Measurements from ENCODE around the gene EGLN2. TPM values are rescaled to one million over a fixed set of nuclear protein-coding genes. Genes with fewer than 3 reads are reported as not detected.

Gene EGLN2
- total and polyA plus RNA-seq, 10 of the 15 experiments (the other 5 are each of a cell fraction or from before 2014, with no cell fraction given), result 8.6 to 93.0 (median 66.8) TPM

DNA sequence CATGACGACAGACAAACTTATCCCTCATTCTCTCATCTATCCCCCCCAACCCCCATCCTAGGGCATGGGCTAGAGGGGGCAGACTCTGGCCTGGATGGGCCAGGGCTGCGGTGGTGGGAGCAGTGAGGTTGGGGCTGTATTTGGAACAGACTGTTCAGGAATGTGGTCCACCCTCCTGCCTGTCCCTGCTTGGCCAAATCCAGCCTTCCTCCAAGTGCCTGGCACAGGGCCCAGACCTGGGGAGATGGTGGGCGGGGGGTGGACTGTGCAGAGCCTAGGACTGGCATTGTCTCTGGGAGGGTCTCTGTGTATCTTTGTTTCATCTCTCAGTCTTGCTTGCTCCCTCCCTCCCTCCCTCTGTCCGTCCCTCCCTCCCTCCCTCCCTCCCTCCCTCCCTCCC is 14.2 kb downstream of the EGLN2 start:
- RAD21 ChIA-PET (ENCODE audit: unreplicated experiment), result interaction anchor here (1.6 kb wide), 1 partner anchor 150 kb away, joined by 8 read pairs; no protein-coding TSS in a partner anchor
- SMC1A ChIA-PET (ENCODE audit: uncharacterized antibody, unreplicated experiment), result interaction anchor here (1.2 kb wide), 1 partner anchor 63 kb away, joined by 3 read pairs; the partner anchor contains the start of gene ACTMAP
- in situ Hi-C loops (cut with MboI), result loop anchor here (5.0 kb wide), 1 partner anchor 319 kb away; no protein-coding TSS in a partner anchor

More for the DNA sequence above, 14.2 kb downstream of the EGLN2 start:
- TF ChIP-seq, protein P1, sequence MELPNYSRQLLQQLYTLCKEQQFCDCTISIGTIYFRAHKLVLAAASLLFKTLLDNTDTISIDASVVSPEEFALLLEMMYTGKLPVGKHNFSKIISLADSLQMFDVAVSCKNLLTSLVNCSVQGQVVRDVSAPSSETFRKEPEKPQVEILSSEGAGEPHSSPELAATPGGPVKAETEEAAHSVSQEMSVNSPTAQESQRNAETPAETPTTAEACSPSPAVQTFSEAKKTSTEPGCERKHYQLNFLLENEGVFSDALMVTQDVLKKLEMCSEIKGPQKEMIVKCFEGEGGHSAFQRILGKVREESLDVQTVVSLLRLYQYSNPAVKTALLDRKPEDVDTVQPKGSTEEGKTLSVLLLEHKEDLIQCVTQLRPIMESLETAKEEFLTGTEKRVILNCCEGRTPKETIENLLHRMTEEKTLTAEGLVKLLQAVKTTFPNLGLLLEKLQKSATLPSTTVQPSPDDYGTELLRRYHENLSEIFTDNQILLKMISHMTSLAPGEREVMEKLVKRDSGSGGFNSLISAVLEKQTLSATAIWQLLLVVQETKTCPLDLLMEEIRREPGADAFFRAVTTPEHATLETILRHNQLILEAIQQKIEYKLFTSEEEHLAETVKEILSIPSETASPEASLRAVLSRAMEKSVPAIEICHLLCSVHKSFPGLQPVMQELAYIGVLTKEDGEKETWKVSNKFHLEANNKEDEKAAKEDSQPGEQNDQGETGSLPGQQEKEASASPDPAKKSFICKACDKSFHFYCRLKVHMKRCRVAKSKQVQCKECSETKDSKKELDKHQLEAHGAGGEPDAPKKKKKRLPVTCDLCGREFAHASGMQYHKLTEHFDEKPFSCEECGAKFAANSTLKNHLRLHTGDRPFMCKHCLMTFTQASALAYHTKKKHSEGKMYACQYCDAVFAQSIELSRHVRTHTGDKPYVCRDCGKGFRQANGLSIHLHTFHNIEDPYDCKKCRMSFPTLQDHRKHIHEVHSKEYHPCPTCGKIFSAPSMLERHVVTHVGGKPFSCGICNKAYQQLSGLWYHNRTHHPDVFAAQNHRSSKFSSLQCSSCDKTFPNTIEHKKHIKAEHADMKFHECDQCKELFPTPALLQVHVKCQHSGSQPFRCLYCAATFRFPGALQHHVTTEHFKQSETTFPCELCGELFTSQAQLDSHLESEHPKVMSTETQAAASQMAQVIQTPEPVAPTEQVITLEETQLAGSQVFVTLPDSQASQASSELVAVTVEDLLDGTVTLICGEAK (IDR thresholded peaks at IDR 0.05; ENCODE audit: borderline replicate concordance), result no peak
- no peak for TF ChIP-seq PAX5 (IDR thresholded peaks at IDR 0.05; ENCODE audit: borderline replicate concordance, low read depth, low read length)
- peak; percentile 29; the same call in 1 of the 2 replicates for TF ChIP-seq POLR2A (IDR thresholded peaks at IDR 0.05; ENCODE audit: low read depth, low read length)
- H3K4me3 ChIP-seq, result no peak overlapping the region
- no peak overlapping the region for H3K4me2 ChIP-seq (ENCODE audit: control insufficient read depth, insufficient read depth)
- no peaks in the 10 kb centered on the region for H3K79me2 ChIP-seq (ENCODE audit: control insufficient read depth, insufficient read depth, low read length)
- peaks cover 0 to 7% of the 10 kb centered on the region in 2 experiments; a peak in 3 of 4 replicates for H3K36me3 ChIP-seq (ENCODE audit: control insufficient read depth in 2 of 2, insufficient read depth in 2 of 2, low read length in 1 of 2)
- ChIA-PET POLR2A (no interaction called here), CTCF (interaction anchor here (0.6 kb wide), 1 partner anchor 126 kb away, joined by 3 read pairs; no protein-coding TSS in a partner anchor)
- DNase-seq (ENCODE audit: low read depth, low spot score) (no peak), FAIRE-seq (no peak), ATAC-seq (no peak)
- 28% methylated on average over 3 of the region's 4 CpGs for WGBS (ENCODE audit: insufficient coverage, insufficient replicate concordance, low lambda C conversion rate, missing lambda C conversion rate)
- H3K9ac ChIP-seq (ENCODE audit: control insufficient read depth, insufficient read depth, low read length), result no peak overlapping the region
- no peaks in the 10 kb centered on the region for H3K27me3 ChIP-seq (replicated peaks in 1 of 2; ENCODE audit: control insufficient read depth in 2 of 2, insufficient read depth in 2 of 2, low read length in 1 of 2)
- H3K4me1 ChIP-seq (ENCODE audit: control insufficient read depth, insufficient read depth, low read length), result peaks cover 4% of the 10 kb centered on the region
- no peaks in the 10 kb centered on the region for H3K9me3 ChIP-seq (replicated peaks; ENCODE audit: control insufficient read depth, insufficient read depth, low read length)
- H3K27ac ChIP-seq (ENCODE audit: control insufficient read depth, insufficient read depth), result no peak overlapping the region
- H4K20me1 ChIP-seq (ENCODE audit: control insufficient read depth, insufficient read depth), result no peaks in the 10 kb centered on the region
- H2AFZ ChIP-seq (ENCODE audit: control insufficient read depth, low read depth, low read length), result no peak overlapping the region
- BruUV-seq (replicated peaks), result no TSS peak
- intact Hi-C loops (cut with micrococcal nuclease; ENCODE audit: unreplicated experiment), result no loop called here
